HG03378 (cell line): ENCODE measurements around the gene HS6ST1.

Experiments used
- ATAC-seq: cut with Tn5 transposase; IDR thresholded peaks from one replicate; pipeline ENCODE4 v1.9.1; 2021; ENCODE audit warnings: mild to moderate bottlenecking, moderate library complexity; ENCODE audit not compliant: unreplicated experiment

Gene HS6ST1

GRCh38 chr2:128348701-128349100 is 30.0 kb upstream of the HS6ST1 start:
- no peak for ATAC-seq

GRCh38 chr2:128347701-128348539 is 29.3 kb upstream of the HS6ST1 start:
- ATAC-seq, result no peak

- no peak for ATAC-seq
Measured at GRCh38 chr2:128347171-128347558, 28.5 kb upstream of the HS6ST1 start.

DNA sequence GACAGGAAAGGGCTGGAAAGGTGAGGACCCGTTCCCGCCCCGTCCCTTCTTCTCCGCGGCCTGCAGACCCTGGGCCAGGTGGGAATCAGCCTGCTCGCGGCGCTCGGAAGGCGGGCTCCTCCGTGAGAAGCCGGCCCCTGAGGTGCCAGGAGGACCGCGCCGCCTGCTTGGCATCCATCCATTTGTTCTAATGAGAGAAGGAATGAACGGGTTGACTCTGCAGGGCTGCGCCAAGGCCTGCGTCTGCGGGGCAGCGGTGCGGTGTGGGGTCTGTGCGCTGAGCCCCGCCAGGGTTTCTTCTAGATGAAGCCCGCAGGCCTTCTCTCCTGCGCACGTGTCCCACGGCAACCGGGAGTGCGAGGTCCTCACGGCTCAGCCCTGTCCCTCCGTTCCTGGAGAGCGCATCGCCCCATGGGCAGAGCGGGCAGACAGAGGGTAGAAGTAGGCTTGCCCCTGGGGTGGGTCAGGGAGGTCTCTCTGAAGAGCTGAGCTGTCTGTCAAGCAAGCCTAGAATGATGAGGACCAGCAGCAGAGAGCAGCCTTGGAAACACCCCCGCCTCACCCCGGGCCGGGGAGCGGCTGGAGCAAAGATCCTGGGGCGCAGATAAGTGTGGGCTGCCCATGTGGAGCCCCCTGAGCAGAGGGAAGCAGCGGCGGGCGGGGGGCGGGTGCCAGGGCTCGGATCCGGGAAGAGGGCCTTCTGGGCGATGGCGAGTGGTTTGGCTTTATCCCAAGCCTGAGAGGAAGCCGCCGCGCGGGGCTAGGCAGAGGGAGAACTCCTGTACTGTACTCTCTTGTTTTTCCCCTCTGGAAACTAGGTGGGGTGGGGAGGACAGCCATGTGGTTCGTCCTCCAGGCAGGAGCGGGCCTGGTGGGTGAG is 27.9 kb upstream of the HS6ST1 start:
- no peak for ATAC-seq

GRCh38 chr2:128345436-128346165 is 26.9 kb upstream of the HS6ST1 start:
- no peak for ATAC-seq

DNA sequence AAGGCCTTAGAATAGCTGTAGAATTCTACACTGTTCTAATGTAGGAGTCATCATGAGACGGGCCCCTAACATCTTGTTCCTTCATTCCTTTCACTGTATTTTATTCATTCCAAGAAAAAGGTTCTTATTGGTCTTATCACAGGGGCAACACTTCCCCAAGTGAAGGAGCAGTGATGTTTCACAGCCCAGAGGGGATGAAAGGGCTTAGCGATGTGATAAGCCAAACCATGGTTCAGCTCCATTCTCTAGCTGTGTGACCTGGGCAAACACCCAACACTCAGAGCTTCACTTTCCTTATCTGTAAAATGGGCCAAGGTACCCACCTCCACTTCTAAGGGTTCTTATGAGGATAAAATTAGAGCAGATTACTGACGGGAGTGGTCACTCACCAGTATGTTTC is 25.4 kb upstream of the HS6ST1 start:
- no peak for ATAC-seq

GRCh38 chr2:128343459-128343858 is 24.8 kb upstream of the HS6ST1 start:
- ATAC-seq, result no peak

- ATAC-seq, result no peak
Measured at GRCh38 chr2:128342550-128342949, 23.9 kb upstream of the HS6ST1 start.

GRCh38 chr2:128341621-128342020 is 23.0 kb upstream of the HS6ST1 start:
- ATAC-seq, result no peak

DNA sequence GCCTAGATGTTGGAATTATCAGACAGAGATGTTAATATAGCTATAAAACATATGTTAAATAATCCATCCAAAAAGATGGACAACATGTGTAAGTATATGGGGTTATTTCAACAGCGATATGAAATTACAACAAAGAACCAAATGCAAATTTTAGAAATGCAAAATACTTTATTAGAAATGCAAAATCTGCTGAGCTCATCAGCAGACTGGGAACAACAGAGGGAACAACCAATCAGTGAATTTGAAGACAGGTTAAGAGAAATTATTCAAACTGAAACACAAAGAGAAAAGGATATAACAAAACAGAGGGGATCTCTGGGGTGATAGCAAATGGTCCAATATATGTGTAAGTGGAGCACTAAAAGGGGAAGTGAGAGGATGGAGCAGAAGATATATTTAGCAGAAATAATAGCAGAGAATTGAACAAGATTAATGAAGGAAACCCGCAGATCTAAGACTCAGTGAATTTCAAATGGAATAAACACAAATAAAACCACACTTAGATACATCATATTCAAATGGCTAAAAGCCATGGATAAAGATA is 13.5 kb upstream of the HS6ST1 start:
- no peak for ATAC-seq

DNA sequence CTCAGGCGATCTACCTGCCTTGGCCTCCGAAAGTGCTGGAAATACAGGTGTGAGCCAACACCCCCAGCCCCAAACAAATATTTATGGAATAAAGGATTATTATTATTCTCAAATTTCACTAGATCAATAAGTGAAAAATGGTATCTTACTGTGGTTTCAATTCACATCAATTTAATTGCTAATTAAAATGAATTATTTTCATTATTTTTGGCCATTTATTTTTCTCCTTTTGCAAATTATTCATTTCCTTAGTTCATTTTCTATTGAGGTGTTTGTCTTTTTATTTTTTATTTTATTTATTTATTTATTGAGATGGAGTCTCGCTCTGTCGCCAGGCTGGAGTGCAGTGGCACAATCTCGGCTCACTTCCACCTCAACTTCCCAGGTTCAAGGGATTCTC is 11.9 kb upstream of the HS6ST1 start:
- no peak for ATAC-seq

GRCh38 chr2:128329607-128330006 is 10.9 kb upstream of the HS6ST1 start:
- ATAC-seq, result no peak

DNA sequence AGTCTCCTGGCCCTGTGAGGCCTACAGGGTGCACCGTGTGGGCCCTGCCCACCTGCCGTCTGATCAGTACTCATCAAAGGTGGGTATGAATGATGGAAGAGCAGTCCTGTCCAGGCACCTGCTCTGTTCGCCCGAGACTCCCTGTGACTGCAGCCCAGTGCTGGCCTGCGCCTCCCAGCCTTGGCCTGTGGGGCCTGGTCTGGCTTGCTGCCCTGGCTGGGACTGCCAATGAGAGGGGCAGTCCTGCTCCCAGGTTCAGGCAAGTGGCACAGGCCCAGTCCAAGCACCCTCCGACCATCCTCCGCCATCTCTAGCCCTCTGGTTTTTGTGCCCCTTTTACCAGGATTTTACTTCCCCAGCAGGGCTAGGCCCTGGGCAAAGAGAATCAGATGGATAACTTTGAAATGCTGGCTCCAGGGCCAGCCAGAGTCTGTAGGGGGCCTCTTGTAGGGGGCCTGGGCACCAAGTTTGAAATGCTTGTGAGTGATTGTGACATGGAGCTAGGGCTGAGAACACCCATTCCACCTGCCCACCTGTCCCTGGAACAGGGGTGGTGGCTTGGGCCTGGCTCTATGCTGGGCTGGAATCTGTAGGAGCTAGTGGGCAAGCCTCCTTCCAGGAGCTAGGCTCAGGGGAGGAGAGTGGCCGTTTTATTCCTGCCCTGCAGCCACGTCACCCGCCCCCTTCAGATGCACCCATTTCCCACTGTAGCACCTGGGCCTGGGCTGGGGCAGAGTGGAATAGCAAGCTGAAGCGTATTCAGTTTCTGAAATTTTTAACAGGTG is 8.7 kb upstream of the HS6ST1 start:
- ATAC-seq, result no peak

- no peak for ATAC-seq
Measured at GRCh38 chr2:128326346-128326745, 7.7 kb upstream of the HS6ST1 start.

DNA sequence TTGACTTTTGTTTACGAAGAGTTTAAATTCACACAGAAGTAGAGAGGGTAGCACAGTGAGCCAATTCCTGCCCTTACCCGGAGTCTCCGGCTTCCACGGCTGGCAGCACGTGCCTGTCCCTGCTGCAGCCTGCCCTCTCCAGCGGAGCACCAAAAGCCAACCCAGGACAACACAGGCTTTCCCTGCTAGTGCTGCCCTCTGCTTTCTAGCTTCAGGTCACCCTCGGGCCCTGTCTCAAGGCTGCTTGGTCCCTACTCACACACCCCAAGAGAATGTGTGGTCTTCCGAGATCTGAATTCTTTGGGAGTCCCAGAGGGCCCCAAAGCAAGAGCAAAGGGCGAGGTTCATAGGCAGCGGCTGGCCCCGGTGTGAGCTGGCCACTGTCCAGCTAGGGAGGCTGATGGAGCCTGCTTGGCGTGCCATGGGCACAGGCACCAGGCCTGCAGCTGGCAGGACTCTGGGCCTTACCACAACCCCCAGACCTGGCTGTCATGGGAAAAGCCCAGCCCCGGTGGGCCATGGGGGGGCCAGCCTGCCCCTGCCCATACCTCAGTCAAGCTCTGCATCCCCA is 7.0 kb upstream of the HS6ST1 start:
- ATAC-seq, result no peak

DNA sequence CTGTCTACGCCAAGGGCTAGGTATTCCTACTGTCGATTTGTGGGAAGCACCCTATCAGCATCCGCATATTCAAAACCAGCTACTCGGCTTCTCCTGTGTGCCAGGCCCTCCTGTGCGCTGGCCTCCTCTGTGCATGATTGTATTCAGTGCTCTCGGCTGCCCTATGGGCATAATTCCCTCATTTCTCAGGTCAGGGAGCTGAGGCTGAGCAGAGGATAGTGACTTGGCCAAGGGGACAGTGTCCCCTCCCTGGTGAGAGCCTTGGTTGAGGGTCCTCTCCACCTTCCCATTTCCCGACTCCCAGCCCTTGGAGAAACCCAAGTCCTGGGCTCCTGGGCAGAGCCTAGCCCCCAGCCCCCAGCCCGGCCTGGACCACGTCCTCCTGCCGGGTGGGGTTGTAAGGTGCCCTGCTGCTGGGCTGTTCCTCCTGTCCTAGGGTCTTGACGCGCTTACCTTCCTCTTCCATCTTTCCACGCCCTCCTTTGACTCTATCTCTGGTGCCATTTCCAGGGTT is 6.3 kb upstream of the HS6ST1 start:
- ATAC-seq, result no peak

DNA sequence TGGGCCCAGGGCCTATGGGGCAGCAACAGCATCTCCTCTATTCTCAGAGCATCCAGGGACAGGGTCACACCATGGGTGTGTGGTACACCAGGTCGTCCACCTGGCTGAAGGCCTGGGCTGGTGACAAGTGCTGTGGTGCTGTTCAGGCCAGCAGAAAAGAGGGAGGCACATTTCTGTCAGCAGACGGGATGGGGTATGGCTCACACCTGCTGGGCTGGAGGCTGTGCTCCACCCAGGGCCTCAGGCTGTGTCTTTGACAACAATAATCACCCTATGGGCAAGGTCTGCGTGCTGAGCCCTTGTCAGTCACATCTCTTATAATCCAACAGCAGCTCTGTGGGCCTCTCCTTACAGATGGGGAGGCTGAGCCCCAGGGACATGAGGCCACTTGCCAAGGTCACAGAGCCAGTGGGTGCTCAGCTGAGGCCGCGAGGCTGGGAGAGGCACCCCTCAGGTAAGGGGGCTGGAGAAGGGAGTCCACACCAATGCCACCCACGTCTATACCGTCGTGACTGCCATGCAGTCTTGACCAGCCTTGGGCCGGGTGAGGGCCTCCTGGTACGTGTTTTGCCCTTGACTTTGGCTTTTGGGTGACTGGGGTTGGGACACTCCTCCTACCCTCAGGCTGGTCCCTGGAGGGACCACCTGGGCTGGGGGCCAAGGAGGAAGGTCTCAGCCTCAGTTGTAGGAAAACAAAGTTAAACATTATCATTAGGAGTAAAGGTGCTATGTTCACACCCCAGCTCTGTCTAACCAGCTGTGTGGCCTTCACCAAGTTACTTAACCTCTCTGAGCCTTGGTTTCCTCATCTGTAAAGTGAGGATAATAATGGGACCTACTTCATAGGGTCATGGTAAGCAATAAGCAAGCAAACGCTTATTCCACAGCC is 5.6 kb upstream of the HS6ST1 start:
- no peak for ATAC-seq

DNA sequence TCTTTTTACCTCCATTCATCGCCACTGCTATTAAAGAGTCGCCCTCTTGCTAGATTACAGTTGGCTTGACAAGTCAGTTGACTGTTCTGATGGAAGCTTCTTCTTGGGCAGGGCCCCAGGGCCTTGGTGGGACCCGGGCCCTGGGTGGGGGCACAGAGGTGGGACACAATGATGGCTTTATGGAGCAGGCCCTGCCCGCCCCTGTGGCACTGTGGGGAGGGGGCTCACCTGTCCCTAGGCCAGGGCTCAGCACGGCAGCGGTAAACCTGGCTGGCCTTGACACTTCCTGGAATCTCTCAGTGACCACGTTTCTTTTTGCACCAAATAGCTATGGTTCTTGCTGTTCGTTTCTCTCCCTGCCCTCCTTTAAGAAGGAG is 4.9 kb upstream of the HS6ST1 start:
- ATAC-seq, result no peak
